GM12878 (cell line): ENCODE results near the gene CBARP. TPM values are rescaled to one million over a fixed set of nuclear protein-coding genes. Genes with fewer than 3 reads are reported as not detected.

Source experiments
- ATAC-seq: fragments of 200-7000 bp; cut with Tn5 transposase; 3 replicates; pipeline ENCODE4 v1.9.1; 2020; ENCODE audit warnings: mild to moderate bottlenecking, moderate library complexity
- BruUV-seq: library from RNA; stranded (reverse); fragments of 400-500 nt; replicated peaks from 2 replicates; lab custom pipeline; 2021; lab: Mats Ljungman, UMichigan
- CTCF ChIA-PET: fragments of 300-600 bp; sonication (Branson Sonifier 250); formaldehyde crosslinking; extraction: SDS; loops from one replicate; lab custom pipeline; 2021; ENCODE audit warnings: inconsistent platforms; lab: Yijun Ruan, JAX
- POLR2A ChIA-PET: fragments of 350-600 bp; formaldehyde crosslinking; extraction: SDS; loops from one replicate; lab custom pipeline; 2021; ENCODE audit warnings: inconsistent platforms; lab: Charles Lee
- RAD21 ChIA-PET: fragments of 300-600 bp; sonication (Branson Sonifier 250); formaldehyde crosslinking; loops from one replicate; lab custom pipeline; 2023; ENCODE audit warnings: antibody characterized with exemption; ENCODE audit not compliant: unreplicated experiment; lab: Charles Lee
- SMC1A ChIA-PET: fragments of 300-600 bp; sonication (Branson Sonifier 250); formaldehyde crosslinking; loops from one replicate; lab custom pipeline; 2023; ENCODE audit not compliant: unreplicated experiment, uncharacterized antibody; lab: Charles Lee
- DNase-seq: peaks from one replicate; pipeline ENCODE4 v3.0.0-alpha.2; 2011; ENCODE audit warnings: low read depth, low spot score
- FAIRE-seq: peaks from 3 replicates; lab custom pipeline; 2011; peaks lifted over from hg19 to GRCh38; lab: Jason Lieb, UNC
- H2AFZ ChIP-seq: 2 replicates; pipeline ENCODE4 v1.6.0; 2011; ENCODE audit warnings: low read depth, low read length, control low read depth; ENCODE audit not compliant: control insufficient read depth
- H3K27ac ChIP-seq: 2 replicates; pipeline ENCODE4 v1.5.1; 2011; ENCODE audit warnings: control low read depth; ENCODE audit not compliant: control insufficient read depth, insufficient read depth
- H3K27me3 ChIP-seq, 2 experiments: replicated peaks in 1 of 2; 2 replicates each; pipeline versions ENCODE4 v1.6.0 to v1.6.1; 2011; ENCODE audit warnings: low read length in 1 of 2; ENCODE audit not compliant: control insufficient read depth in 2 of 2, insufficient read depth in 2 of 2
- H3K36me3 ChIP-seq, 2 experiments: 2 replicates each; pipeline ENCODE4 v1.5.1; 2011; ENCODE audit warnings: low read length in 1 of 2; ENCODE audit not compliant: control insufficient read depth in 2 of 2, insufficient read depth in 2 of 2
- H3K4me1 ChIP-seq: 2 replicates; pipeline ENCODE4 v1.6.1; 2011; ENCODE audit warnings: mild to moderate bottlenecking, low read length, moderate library complexity, mixed read lengths; ENCODE audit not compliant: control insufficient read depth, insufficient read depth
- H3K4me2 ChIP-seq: 2 replicates; pipeline ENCODE4 v1.6.0; 2011; ENCODE audit warnings: control low read depth; ENCODE audit not compliant: control insufficient read depth, insufficient read depth
- H3K4me3 ChIP-seq: fragments of 200-600 bp; sonication (generic); 2 replicates; pipeline ENCODE4 v1.5.1; 2016
- H3K79me2 ChIP-seq: 2 replicates; pipeline ENCODE4 v1.6.0; 2011; ENCODE audit warnings: low read length; ENCODE audit not compliant: control insufficient read depth, insufficient read depth
- H3K9ac ChIP-seq: 2 replicates; pipeline ENCODE4 v1.8.0; 2011; ENCODE audit warnings: low read length, control low read depth, mixed read lengths; ENCODE audit not compliant: control insufficient read depth, insufficient read depth
- H3K9me3 ChIP-seq: replicated peaks from 3 replicates; pipeline ENCODE4 v1.5.1; 2011; ENCODE audit warnings: mild to moderate bottlenecking, low read length; ENCODE audit not compliant: control insufficient read depth, insufficient read depth
- H4K20me1 ChIP-seq: 2 replicates; pipeline ENCODE4 v1.6.0; 2011; ENCODE audit not compliant: control insufficient read depth, insufficient read depth
- ASH2L ChIP-seq: fragments of 300-600, 200-600 bp; sonication (generic); IDR thresholded peaks from 2 replicates; pipeline ENCODE4 v1.6.1; 2017; ENCODE audit warnings: low read depth, mild to moderate bottlenecking, borderline replicate concordance
- ATF7 ChIP-seq: fragments of 450-650 bp; IDR thresholded peaks from 2 replicates; pipeline ENCODE4 v1.6.1; 2016; ENCODE audit warnings: low read depth, mild to moderate bottlenecking
- BHLHE40 ChIP-seq, 2 experiments: fragments of 450-650 bp in 1 of 2; IDR thresholded peaks; 2 replicates each; pipeline ENCODE4 v1.6.1; 2011 to 2017; ENCODE audit warnings: low read depth in 2 of 2, borderline replicate concordance in 1 of 2, improper control_type of control experiment in 1 of 2, low read length in 1 of 2, mild to moderate bottlenecking in 1 of 2
- BMI1 ChIP-seq: fragments of 450-650 bp; IDR thresholded peaks from 2 replicates; pipeline ENCODE4 v1.6.1; 2016; ENCODE audit warnings: mild to moderate bottlenecking, moderate library complexity, borderline replicate concordance
- CEBPB ChIP-seq, 2 experiments: fragments of 150-350 bp in 1 of 2; IDR thresholded peaks; 2 replicates each; pipeline ENCODE4 v1.6.1; 2012 to 2014; ENCODE audit warnings: low read depth in 2 of 2, low read length in 2 of 2, borderline replicate concordance in 1 of 2, inconsistent platforms in 1 of 2
- CHD2 ChIP-seq: IDR thresholded peaks from 2 replicates; pipeline ENCODE4 v1.6.1; 2011; ENCODE audit warnings: low read depth, low read length, improper control_type of control experiment, borderline replicate concordance
- GATAD2B ChIP-seq: fragments of 450-650 bp; conservative IDR thresholded peaks from 2 replicates; pipeline ENCODE4 v1.6.1; 2017; ENCODE audit warnings: low read depth, mild to moderate bottlenecking, moderate library complexity
- HCFC1 ChIP-seq: fragments of 150-350 bp; IDR thresholded peaks from 2 replicates; pipeline ENCODE4 v1.6.1; 2014; ENCODE audit warnings: low read length
- POU2F2 ChIP-seq: IDR thresholded peaks from 3 replicates; pipeline ENCODE4 v1.6.1; 2011; ENCODE audit warnings: low read depth, mild to moderate bottlenecking, low read length, borderline replicate concordance
- RAD21 ChIP-seq: IDR thresholded peaks from 2 replicates; pipeline ENCODE4 v1.6.1; 2011; ENCODE audit warnings: mild to moderate bottlenecking, low read depth, low read length, moderate library complexity; ENCODE audit not compliant: insufficient read depth
- SIX5 ChIP-seq: IDR thresholded peaks from 2 replicates; pipeline ENCODE4 v1.6.1; 2011; ENCODE audit warnings: mild to moderate bottlenecking, low read depth, low read length, moderate library complexity; ENCODE audit not compliant: severe bottlenecking
- SP1 ChIP-seq: IDR thresholded peaks from one replicate; pipeline ENCODE4 v1.6.1; 2011; ENCODE audit warnings: low read depth, low read length
- TAF1 ChIP-seq: IDR thresholded peaks from 2 replicates; pipeline ENCODE4 v1.6.1; 2011; ENCODE audit warnings: mild to moderate bottlenecking, low read depth, low read length, borderline replicate concordance
- WGBS: methylation state at CpG from one replicate; pipeline ENCODE4 v1.1.6; 2016; ENCODE audit warnings: low lambda C conversion rate; ENCODE audit not compliant: insufficient replicate concordance, insufficient coverage; ENCODE audit errors: missing lambda C conversion rate; 5-methylcytosine and 5-hydroxymethylcytosine counted together
- in situ Hi-C: fragments of 300-500 bp; cut with MboI; formaldehyde crosslinking; loops from 9 replicates; pipeline ENCODE4 v1.14.3; 2018; ENCODE audit warnings: mixed read lengths
- intact Hi-C: fragments of 100-400 bp; cut with micrococcal nuclease; formaldehyde crosslinking; loops from one replicate; pipeline ENCODE4 v1.14.2; 2022; ENCODE audit not compliant: unreplicated experiment
- polyA plus RNA-seq, 11 experiments: library from polyadenylated mRNA; depleted of rRNA in 4 of 11; unstranded in 6 of 11; stranded (reverse) in 5 of 11; fragments of >200 nt; fragmentation: Nextera tagmentation in 4 of 11; fragmentation: Illumina TruSeq in 1 of 11; extraction: Ambion mirVana in 4 of 11; extraction: Trizol in 1 of 11; gene quantifications; 1 replicate in 1 of 11; 2 replicates in 10 of 11; pipeline versions ENCODE4 v1.2.1 to v1.2.3, GENCODE V29; 2011 to 2016; ENCODE audit warnings: inconsistent platforms in 2 of 11, missing spikeins in 2 of 11, low read depth in 1 of 11
- total RNA-seq, 4 experiments: library from RNA; depleted of rRNA in 3 of 4; stranded (reverse); fragments of >200 nt in 3 of 4; fragmentation: Illumina TruSeq in 1 of 4; extraction: Trizol in 1 of 4; gene quantifications; 2 replicates each; pipeline versions ENCODE4 v1.2.1 to v1.2.3, GENCODE V29; 2013 to 2021
- TF ChIP-seq, protein P1 (sequence below): IDR thresholded peaks from 2 replicates; pipeline ENCODE4 v1.6.1; 2012; ENCODE audit warnings: low read depth, low read length, improper control_type of control experiment
- TF ChIP-seq, protein P2 (sequence below): fragments of 450-650 bp; conservative IDR thresholded peaks from 2 replicates; pipeline ENCODE4 v1.6.1; 2017; ENCODE audit warnings: mild to moderate bottlenecking, moderate library complexity
- TF ChIP-seq, protein P3 (sequence below): fragments of 450-650 bp; IDR thresholded peaks from 2 replicates; pipeline ENCODE4 v1.6.1; 2014; ENCODE audit warnings: mild to moderate bottlenecking
- TF ChIP-seq, protein P4 (sequence below): IDR thresholded peaks from 2 replicates; pipeline ENCODE4 v1.6.1; 2011; ENCODE audit warnings: mild to moderate bottlenecking, low read depth, low read length, moderate library complexity; ENCODE audit not compliant: insufficient replicate concordance

The CBARP gene
- total and polyA plus RNA-seq, 10 of the 15 experiments (the other 5 are each of a cell fraction or from before 2014, with no cell fraction given) = 0.04 to 0.59 (median 0.18) TPM; not detected in 3

DNA sequence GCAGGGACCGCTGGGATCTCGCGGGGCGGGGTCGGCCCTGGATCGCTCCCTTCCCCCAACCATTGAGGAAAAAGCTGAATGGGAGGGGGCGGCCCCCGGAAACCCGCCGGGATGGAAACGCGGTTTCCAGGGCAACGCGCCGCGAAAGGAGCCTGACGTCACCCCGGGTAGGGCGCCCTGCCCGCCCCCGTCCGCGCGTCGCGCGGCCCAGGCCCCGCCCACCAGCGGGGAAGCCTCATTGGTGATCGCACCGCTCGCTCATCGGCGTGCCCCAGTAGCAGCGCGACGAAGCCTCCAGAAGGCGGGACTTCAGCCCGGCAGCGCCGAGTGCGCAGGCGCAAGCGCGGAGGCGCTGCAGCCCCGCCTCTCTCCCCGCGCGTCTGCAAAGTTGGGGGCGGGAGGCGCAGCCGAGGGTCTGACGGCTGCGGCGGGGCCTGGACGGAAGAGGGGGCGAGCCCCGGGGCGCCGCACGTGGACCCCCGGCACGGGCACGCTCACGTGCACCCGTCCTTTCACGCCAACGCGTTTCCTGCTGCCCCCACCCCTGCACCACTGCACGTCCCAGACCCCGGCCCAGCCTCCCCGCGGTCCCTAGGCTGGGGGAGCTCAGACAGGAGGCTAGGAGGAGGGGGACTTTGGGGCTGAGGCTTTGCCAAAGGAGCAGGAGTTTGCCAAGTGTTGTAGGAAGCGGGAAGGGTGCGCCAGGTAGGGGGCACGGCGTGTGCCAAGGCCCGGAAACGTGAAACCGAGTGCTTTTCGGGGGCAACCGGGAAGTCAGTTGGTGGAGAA, 23.1 kb upstream of the CBARP start:
- peak; percentile 62 for FAIRE-seq
- H2AFZ ChIP-seq = no peak overlapping the region; the same call in 1 of the 2 replicates
- TF ChIP-seq GATAD2B (peak; percentile 36; the same call in 1 of the 2 replicates), HCFC1 (peak; percentile 38; the same call in 1 of the 2 replicates), ASH2L (no peak), SIX5 (peak; percentile 5), ATF7 (peak; percentile 87), BHLHE40 (IDR thresholded peaks at IDR 0.05; ENCODE audit: borderline replicate concordance in 1 of 2, low read depth in 2 of 2, low read length in 1 of 2) (peak; percentile 97 to 100), SP1 (peak; percentile 95), POU2F2 (0 out of 3 replicates have a peak, but pooled peaks have one; percentile 26), CHD2 (peak; percentile 93), TAF1 (no peak), RAD21 (no peak), BMI1 (peak; percentile 87; the same call in 1 of the 2 replicates), CEBPB (IDR thresholded peaks at IDR 0.05; ENCODE audit: borderline replicate concordance in 1 of 2, low read depth in 2 of 2, low read length in 2 of 2) (no peak)
- TF ChIP-seq, protein P1, sequence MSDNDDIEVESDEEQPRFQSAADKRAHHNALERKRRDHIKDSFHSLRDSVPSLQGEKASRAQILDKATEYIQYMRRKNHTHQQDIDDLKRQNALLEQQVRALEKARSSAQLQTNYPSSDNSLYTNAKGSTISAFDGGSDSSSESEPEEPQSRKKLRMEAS = peak; percentile 59; the same call in 1 of the 2 replicates
- TF ChIP-seq, protein P2, sequence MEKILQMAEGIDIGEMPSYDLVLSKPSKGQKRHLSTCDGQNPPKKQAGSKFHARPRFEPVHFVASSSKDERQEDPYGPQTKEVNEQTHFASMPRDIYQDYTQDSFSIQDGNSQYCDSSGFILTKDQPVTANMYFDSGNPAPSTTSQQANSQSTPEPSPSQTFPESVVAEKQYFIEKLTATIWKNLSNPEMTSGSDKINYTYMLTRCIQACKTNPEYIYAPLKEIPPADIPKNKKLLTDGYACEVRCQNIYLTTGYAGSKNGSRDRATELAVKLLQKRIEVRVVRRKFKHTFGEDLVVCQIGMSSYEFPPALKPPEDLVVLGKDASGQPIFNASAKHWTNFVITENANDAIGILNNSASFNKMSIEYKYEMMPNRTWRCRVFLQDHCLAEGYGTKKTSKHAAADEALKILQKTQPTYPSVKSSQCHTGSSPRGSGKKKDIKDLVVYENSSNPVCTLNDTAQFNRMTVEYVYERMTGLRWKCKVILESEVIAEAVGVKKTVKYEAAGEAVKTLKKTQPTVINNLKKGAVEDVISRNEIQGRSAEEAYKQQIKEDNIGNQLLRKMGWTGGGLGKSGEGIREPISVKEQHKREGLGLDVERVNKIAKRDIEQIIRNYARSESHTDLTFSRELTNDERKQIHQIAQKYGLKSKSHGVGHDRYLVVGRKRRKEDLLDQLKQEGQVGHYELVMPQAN = peak; percentile 62; the same call in 1 of the 2 replicates
- TF ChIP-seq, protein P3, sequence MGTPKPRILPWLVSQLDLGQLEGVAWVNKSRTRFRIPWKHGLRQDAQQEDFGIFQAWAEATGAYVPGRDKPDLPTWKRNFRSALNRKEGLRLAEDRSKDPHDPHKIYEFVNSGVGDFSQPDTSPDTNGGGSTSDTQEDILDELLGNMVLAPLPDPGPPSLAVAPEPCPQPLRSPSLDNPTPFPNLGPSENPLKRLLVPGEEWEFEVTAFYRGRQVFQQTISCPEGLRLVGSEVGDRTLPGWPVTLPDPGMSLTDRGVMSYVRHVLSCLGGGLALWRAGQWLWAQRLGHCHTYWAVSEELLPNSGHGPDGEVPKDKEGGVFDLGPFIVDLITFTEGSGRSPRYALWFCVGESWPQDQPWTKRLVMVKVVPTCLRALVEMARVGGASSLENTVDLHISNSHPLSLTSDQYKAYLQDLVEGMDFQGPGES = peak; percentile 82
- TF ChIP-seq, protein P4, sequence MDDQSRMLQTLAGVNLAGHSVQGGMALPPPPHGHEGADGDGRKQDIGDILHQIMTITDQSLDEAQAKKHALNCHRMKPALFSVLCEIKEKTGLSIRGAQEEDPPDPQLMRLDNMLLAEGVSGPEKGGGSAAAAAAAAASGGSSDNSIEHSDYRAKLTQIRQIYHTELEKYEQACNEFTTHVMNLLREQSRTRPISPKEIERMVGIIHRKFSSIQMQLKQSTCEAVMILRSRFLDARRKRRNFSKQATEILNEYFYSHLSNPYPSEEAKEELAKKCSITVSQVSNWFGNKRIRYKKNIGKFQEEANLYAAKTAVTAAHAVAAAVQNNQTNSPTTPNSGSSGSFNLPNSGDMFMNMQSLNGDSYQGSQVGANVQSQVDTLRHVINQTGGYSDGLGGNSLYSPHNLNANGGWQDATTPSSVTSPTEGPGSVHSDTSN = peak; percentile 98

More for the DNA sequence above, 23.1 kb upstream of the CBARP start:
- ChIA-PET CTCF (interaction anchor here (2.5 kb wide), 1 partner anchor 17 kb away, joined by 16 read pairs; no protein-coding TSS in a partner anchor), POLR2A (interaction anchor here (0.6 to 3.6 kb wide), 4 partner anchors 8 to 83 kb away, joined by 5 to 29 read pairs (median 8); partner anchors contain the start of gene CIRBP), SMC1A (interaction anchor here (1.0 to 1.8 kb wide), 2 partner anchors 8 to 213 kb away, joined by 3 to 6 read pairs; no protein-coding TSS in a partner anchor), RAD21 (interaction anchor here (1.5 to 3.8 kb wide), 3 partner anchors 8 to 158 kb away, joined by 3 to 24 read pairs (median 11); partner anchors contain the start of gene CIRBP)
- Histone ChIP-seq H3K4me3 (peak overlapping the region; percentile 92), H3K27me3 (no peaks in the 10 kb centered on the region), H3K9ac (peak overlapping the region; percentile 78), H3K4me2 (peak overlapping the region; percentile 98), H3K79me2 (peaks cover 35% of the 10 kb centered on the region), H3K9me3 (no peaks in the 10 kb centered on the region), H3K36me3 (peaks cover under 1 to 8% of the 10 kb centered on the region in 2 experiments; a peak in 3 of 4 replicates), H3K27ac (peak overlapping the region; percentile 96), H4K20me1 (no peaks in the 10 kb centered on the region), H3K4me1 (peaks cover 55% of the 10 kb centered on the region)
- ATAC-seq = peak; percentile 69
- in situ Hi-C loops = loop anchor here (10.0 kb wide), 1 partner anchor 824 kb away; no protein-coding TSS in a partner anchor
- no TSS peak for BruUV-seq
- DNase-seq = peak; percentile 85
- WGBS = under 1% methylated on average over 82 of the region's 83 CpGs
- intact Hi-C loops = loop anchor here (1.0 kb wide), 1 partner anchor 8 kb away; the partner anchor contains the start of gene CIRBP
